Measurements from ENCODE around the gene FAM170B.

Gene FAM170B

GRCh38 chr10:49089152-49089551 lies 44.7 kb downstream of the FAM170B start:
- Histone ChIP-seq H3K27me3 (replicated peaks in 2 of 5; ENCODE audit: control insufficient read depth in 4 of 5, insufficient read depth in 5 of 5, low read length in 4 of 5) (peaks cover 0 to 2% (median 0%) of the 10 kb centered on the region in 5 experiments), H3K9me3 (ENCODE audit: control extremely low read depth in 1 of 5, control insufficient read depth in 4 of 5, insufficient read depth in 2 of 5, low read depth in 1 of 5, low read length in 4 of 5) (peaks cover 0 to 11% (median 0%) of the 10 kb centered on the region in 5 experiments), H3K27ac (ENCODE audit: insufficient read depth in 1 of 2, low read depth in 1 of 2, low read length in 2 of 2, poor library complexity in 1 of 2, severe bottlenecking in 2 of 2) (no peak overlapping the region), H3K4me1 (ENCODE audit: control extremely low read depth in 1 of 4, control insufficient read depth in 4 of 4, insufficient read depth in 4 of 4, low read length in 3 of 4) (no peaks in the 10 kb centered on the region), H3K4me3 (ENCODE audit: control insufficient read depth in 1 of 7, extremely low read depth in 1 of 7, insufficient read depth in 4 of 7, low read depth in 2 of 7, low read length in 6 of 7) (no peak overlapping the region), H3K36me3 (ENCODE audit: control insufficient read depth in 4 of 4, insufficient read depth in 4 of 4, low read length in 3 of 4) (no peaks in the 10 kb centered on the region)
- ChIA-PET CTCF (interaction anchor here (0.8 kb wide), 1 partner anchor 39 kb away, joined by 3 read pairs; no protein-coding TSS in a partner anchor), POLR2A (no interaction called here)
- 92% methylated on average over 1 of the region's 2 CpGs for WGBS (ENCODE audit: insufficient coverage)
- no peak for DNase-seq

GRCh38 chr10:49086889-49087288 lies 46.9 kb downstream of the FAM170B start:
- no peak overlapping the region for H3K4me3 ChIP-seq (ENCODE audit: control insufficient read depth in 1 of 7, extremely low read depth in 1 of 7, insufficient read depth in 4 of 7, low read depth in 2 of 7, low read length in 6 of 7)
- H3K4me1 ChIP-seq (ENCODE audit: control extremely low read depth in 1 of 4, control insufficient read depth in 4 of 4, insufficient read depth in 4 of 4, low read length in 3 of 4), result no peaks in the 10 kb centered on the region
- ChIA-PET POLR2A (no interaction called here), CTCF (no interaction called here)
- no peak overlapping the region for H3K27ac ChIP-seq (ENCODE audit: insufficient read depth in 1 of 2, low read depth in 1 of 2, low read length in 2 of 2, poor library complexity in 1 of 2, severe bottlenecking in 2 of 2)
- H3K36me3 ChIP-seq (ENCODE audit: control insufficient read depth in 4 of 4, insufficient read depth in 4 of 4, low read length in 3 of 4), result no peaks in the 10 kb centered on the region
- peaks cover 0 to 2% (median 0%) of the 10 kb centered on the region in 5 experiments for H3K27me3 ChIP-seq (replicated peaks in 2 of 5; ENCODE audit: control insufficient read depth in 4 of 5, insufficient read depth in 5 of 5, low read length in 4 of 5)
- peaks cover 0 to 11% (median 0%) of the 10 kb centered on the region in 5 experiments for H3K9me3 ChIP-seq (ENCODE audit: control extremely low read depth in 1 of 5, control insufficient read depth in 4 of 5, insufficient read depth in 2 of 5, low read depth in 1 of 5, low read length in 4 of 5)
- 88% methylated on average over 3 of the region's 3 CpGs for WGBS (ENCODE audit: insufficient coverage)
- no peak for DNase-seq

GRCh38 chr10:49083261-49083660 lies 50.6 kb downstream of the FAM170B start:
- H3K9me3 ChIP-seq (ENCODE audit: control extremely low read depth in 1 of 5, control insufficient read depth in 4 of 5, insufficient read depth in 2 of 5, low read depth in 1 of 5, low read length in 4 of 5), result peaks cover 0 to 11% (median 0%) of the 10 kb centered on the region in 5 experiments
- ChIA-PET CTCF (interaction anchor here (0.7 to 0.9 kb wide), 2 partner anchors 13 to 29 kb away, joined by 3 read pairs; no protein-coding TSS in a partner anchor), POLR2A (no interaction called here)
- DNase-seq, result no peak
- no peaks in the 10 kb centered on the region for H3K36me3 ChIP-seq (ENCODE audit: control insufficient read depth in 4 of 4, insufficient read depth in 4 of 4, low read length in 3 of 4)
- no peaks in the 10 kb centered on the region for H3K27me3 ChIP-seq (replicated peaks in 2 of 5; ENCODE audit: control insufficient read depth in 4 of 5, insufficient read depth in 5 of 5, low read length in 4 of 5)
- H3K4me3 ChIP-seq (ENCODE audit: control insufficient read depth in 1 of 7, extremely low read depth in 1 of 7, insufficient read depth in 4 of 7, low read depth in 2 of 7, low read length in 6 of 7), result no peak overlapping the region
- H3K4me1 ChIP-seq (ENCODE audit: control extremely low read depth in 1 of 4, control insufficient read depth in 4 of 4, insufficient read depth in 4 of 4, low read length in 3 of 4), result peaks cover 5 to 27% (median 22%) of the 10 kb centered on the region in 4 experiments
- no peak overlapping the region for H3K27ac ChIP-seq (ENCODE audit: insufficient read depth in 1 of 2, low read depth in 1 of 2, low read length in 2 of 2, poor library complexity in 1 of 2, severe bottlenecking in 2 of 2)
- 97% methylated on average over 7 of the region's 8 CpGs for WGBS (ENCODE audit: insufficient coverage)

GRCh38 chr10:49082766-49083165 lies 51.1 kb downstream of the FAM170B start:
- WGBS (ENCODE audit: insufficient coverage), result 100% methylated on average over 2 of the region's 2 CpGs
- POLR2A ChIA-PET, result no interaction called here
- CTCF ChIA-PET, result interaction anchor here (0.7 kb wide), 1 partner anchor 14 kb away, joined by 3 read pairs; no protein-coding TSS in a partner anchor

GRCh38 chr10:49081547-49082275 lies 52.1 kb downstream of the FAM170B start:
- peak in 2 of 3 donors; percentile 23 to 49 for DNase-seq
- H3K9me3 ChIP-seq (ENCODE audit: control extremely low read depth in 1 of 5, control insufficient read depth in 4 of 5, insufficient read depth in 2 of 5, low read depth in 1 of 5, low read length in 4 of 5), result peaks cover 0 to 7% (median 0%) of the 10 kb centered on the region in 5 experiments
- H3K27me3 ChIP-seq (replicated peaks in 2 of 5; ENCODE audit: control insufficient read depth in 4 of 5, insufficient read depth in 5 of 5, low read length in 4 of 5), result no peaks in the 10 kb centered on the region
- no peak overlapping the region for H3K27ac ChIP-seq (ENCODE audit: insufficient read depth in 1 of 2, low read depth in 1 of 2, low read length in 2 of 2, poor library complexity in 1 of 2, severe bottlenecking in 2 of 2)
- ChIA-PET CTCF (interaction anchor here (1.8 kb wide), 1 partner anchor 32 kb away, joined by 8 read pairs; no protein-coding TSS in a partner anchor), POLR2A (no interaction called here)
- peaks cover 5 to 36% (median 28%) of the 10 kb centered on the region in 4 experiments for H3K4me1 ChIP-seq (ENCODE audit: control extremely low read depth in 1 of 4, control insufficient read depth in 4 of 4, insufficient read depth in 4 of 4, low read length in 3 of 4)
- no peak overlapping the region for H3K4me3 ChIP-seq (ENCODE audit: control insufficient read depth in 1 of 7, extremely low read depth in 1 of 7, insufficient read depth in 4 of 7, low read depth in 2 of 7, low read length in 6 of 7)
- 91% methylated on average over 8 of the region's 9 CpGs for WGBS (ENCODE audit: insufficient coverage)
- H3K36me3 ChIP-seq (ENCODE audit: control insufficient read depth in 4 of 4, insufficient read depth in 4 of 4, low read length in 3 of 4), result no peaks in the 10 kb centered on the region

More at GRCh38 chr10:49082766-49083165, 51.1 kb downstream of the FAM170B start:
- no peaks in the 10 kb centered on the region for H3K36me3 ChIP-seq (ENCODE audit: control insufficient read depth in 4 of 4, insufficient read depth in 4 of 4, low read length in 3 of 4)
- H3K27ac ChIP-seq (ENCODE audit: insufficient read depth in 1 of 2, low read depth in 1 of 2, low read length in 2 of 2, poor library complexity in 1 of 2, severe bottlenecking in 2 of 2), result no peak overlapping the region
- peaks cover 0 to 11% (median 0%) of the 10 kb centered on the region in 5 experiments for H3K9me3 ChIP-seq (ENCODE audit: control extremely low read depth in 1 of 5, control insufficient read depth in 4 of 5, insufficient read depth in 2 of 5, low read depth in 1 of 5, low read length in 4 of 5)
- H3K4me3 ChIP-seq (ENCODE audit: control insufficient read depth in 1 of 7, extremely low read depth in 1 of 7, insufficient read depth in 4 of 7, low read depth in 2 of 7, low read length in 6 of 7), result no peak overlapping the region
- no peaks in the 10 kb centered on the region for H3K27me3 ChIP-seq (replicated peaks in 2 of 5; ENCODE audit: control insufficient read depth in 4 of 5, insufficient read depth in 5 of 5, low read length in 4 of 5)
- H3K4me1 ChIP-seq (ENCODE audit: control extremely low read depth in 1 of 4, control insufficient read depth in 4 of 4, insufficient read depth in 4 of 4, low read length in 3 of 4), result peaks cover 5 to 27% (median 22%) of the 10 kb centered on the region in 4 experiments
- no peak for DNase-seq

All from common myeloid progenitor, CD34-positive (primary cell).